Measurements from ENCODE around the gene CDH15.
"Not testable (repeated sequence)": the region's sequence is repeated elsewhere in the genome, so short reads cannot be mapped to it uniquely, and the experiment has no call there.

Gene CDH15

DNA sequence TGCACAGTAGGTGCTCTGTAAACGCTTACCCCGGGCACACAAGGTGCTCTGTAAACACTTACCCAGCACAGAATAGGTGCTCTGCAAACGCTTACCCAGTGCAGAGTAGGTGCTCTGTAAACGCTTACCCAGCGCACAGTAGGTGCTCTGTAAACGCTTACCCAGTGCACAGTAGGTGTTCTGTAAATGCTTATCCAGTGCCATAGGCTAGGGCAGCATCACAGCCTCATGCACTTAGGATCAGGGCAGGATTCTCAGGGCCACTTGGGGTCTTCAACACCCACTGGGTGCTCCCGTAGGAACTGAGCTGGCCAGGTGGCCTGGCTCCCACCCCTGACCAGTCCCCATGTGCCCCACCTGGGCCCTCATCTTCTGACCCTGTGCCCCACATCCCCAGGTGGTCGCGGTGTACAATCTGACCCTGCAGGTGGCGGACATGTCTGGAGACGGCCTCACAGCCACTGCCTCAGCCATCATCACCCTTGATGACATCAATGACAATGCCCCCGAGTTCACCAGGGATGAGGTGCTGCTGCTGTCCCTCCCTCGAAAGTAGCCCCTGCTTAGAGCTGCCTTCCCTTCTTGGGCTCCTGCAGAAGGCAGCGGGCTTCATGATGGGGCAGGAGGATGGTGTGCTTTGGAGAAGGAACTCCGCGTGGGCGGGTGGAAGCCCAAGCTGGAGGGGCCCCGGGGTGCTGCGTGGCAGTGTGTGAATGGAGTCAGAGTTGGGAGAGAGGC is 15.7 kb downstream of the CDH15 start:
- Histone ChIP-seq H3K4me1 (no peaks in the 10 kb centered on the region), H2AFZ (no peak overlapping the region), H3K27ac (no peak overlapping the region)

GRCh38 chr16:89187770-89188392 is 16.3 kb downstream of the CDH15 start:
- no peaks in the 10 kb centered on the region for H3K36me3 ChIP-seq (ENCODE audit: control insufficient read depth, insufficient read depth, low read length)

More for the DNA sequence above, 15.7 kb downstream of the CDH15 start:
- no peaks in the 10 kb centered on the region for H3K79me2 ChIP-seq
- H3K27me3 ChIP-seq (ENCODE audit: control insufficient read depth, insufficient read depth, low read length): no peaks in the 10 kb centered on the region
- no peak overlapping the region for H3K9ac ChIP-seq
- H3K4me2 ChIP-seq (ENCODE audit: low read length): no peak overlapping the region
- H3K36me3 ChIP-seq (ENCODE audit: control insufficient read depth, insufficient read depth, low read length): no peaks in the 10 kb centered on the region
- no peak overlapping the region for H3K4me3 ChIP-seq (ENCODE audit: low read depth, low read length)
- H3K9me3 ChIP-seq (ENCODE audit: control insufficient read depth, low read length): no peaks in the 10 kb centered on the region
- TF ChIP-seq, protein P1, sequence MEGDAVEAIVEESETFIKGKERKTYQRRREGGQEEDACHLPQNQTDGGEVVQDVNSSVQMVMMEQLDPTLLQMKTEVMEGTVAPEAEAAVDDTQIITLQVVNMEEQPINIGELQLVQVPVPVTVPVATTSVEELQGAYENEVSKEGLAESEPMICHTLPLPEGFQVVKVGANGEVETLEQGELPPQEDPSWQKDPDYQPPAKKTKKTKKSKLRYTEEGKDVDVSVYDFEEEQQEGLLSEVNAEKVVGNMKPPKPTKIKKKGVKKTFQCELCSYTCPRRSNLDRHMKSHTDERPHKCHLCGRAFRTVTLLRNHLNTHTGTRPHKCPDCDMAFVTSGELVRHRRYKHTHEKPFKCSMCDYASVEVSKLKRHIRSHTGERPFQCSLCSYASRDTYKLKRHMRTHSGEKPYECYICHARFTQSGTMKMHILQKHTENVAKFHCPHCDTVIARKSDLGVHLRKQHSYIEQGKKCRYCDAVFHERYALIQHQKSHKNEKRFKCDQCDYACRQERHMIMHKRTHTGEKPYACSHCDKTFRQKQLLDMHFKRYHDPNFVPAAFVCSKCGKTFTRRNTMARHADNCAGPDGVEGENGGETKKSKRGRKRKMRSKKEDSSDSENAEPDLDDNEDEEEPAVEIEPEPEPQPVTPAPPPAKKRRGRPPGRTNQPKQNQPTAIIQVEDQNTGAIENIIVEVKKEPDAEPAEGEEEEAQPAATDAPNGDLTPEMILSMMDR (IDR thresholded peaks at IDR 0.05): no peak

GRCh38 chr16:89188471-89189357 is 17.2 kb downstream of the CDH15 start:
- not testable (repeated sequence) for H2AFZ ChIP-seq; H3K4me2 ChIP-seq (ENCODE audit: low read length); H3K9me3 ChIP-seq (ENCODE audit: control insufficient read depth, low read length); H3K36me3 ChIP-seq (ENCODE audit: control insufficient read depth, insufficient read depth, low read length); H3K79me2 ChIP-seq; H3K27me3 ChIP-seq (ENCODE audit: control insufficient read depth, insufficient read depth, low read length); H3K4me3 ChIP-seq (ENCODE audit: low read depth, low read length); H3K4me1 ChIP-seq; H3K9ac ChIP-seq; H3K27ac ChIP-seq

More at GRCh38 chr16:89187770-89188392, 16.3 kb downstream of the CDH15 start:
- Histone ChIP-seq H3K4me1 (no peaks in the 10 kb centered on the region), H3K4me3 (ENCODE audit: low read depth, low read length) (no peak overlapping the region), H3K27me3 (ENCODE audit: control insufficient read depth, insufficient read depth, low read length) (no peaks in the 10 kb centered on the region), H3K9me3 (ENCODE audit: control insufficient read depth, low read length) (no peaks in the 10 kb centered on the region), H2AFZ (no peak overlapping the region), H3K9ac (no peak overlapping the region), H3K27ac (no peak overlapping the region), H3K4me2 (ENCODE audit: low read length) (no peak overlapping the region), H3K79me2 (no peaks in the 10 kb centered on the region)
- TF ChIP-seq, protein P1 (IDR thresholded peaks at IDR 0.05): no peak

DNA sequence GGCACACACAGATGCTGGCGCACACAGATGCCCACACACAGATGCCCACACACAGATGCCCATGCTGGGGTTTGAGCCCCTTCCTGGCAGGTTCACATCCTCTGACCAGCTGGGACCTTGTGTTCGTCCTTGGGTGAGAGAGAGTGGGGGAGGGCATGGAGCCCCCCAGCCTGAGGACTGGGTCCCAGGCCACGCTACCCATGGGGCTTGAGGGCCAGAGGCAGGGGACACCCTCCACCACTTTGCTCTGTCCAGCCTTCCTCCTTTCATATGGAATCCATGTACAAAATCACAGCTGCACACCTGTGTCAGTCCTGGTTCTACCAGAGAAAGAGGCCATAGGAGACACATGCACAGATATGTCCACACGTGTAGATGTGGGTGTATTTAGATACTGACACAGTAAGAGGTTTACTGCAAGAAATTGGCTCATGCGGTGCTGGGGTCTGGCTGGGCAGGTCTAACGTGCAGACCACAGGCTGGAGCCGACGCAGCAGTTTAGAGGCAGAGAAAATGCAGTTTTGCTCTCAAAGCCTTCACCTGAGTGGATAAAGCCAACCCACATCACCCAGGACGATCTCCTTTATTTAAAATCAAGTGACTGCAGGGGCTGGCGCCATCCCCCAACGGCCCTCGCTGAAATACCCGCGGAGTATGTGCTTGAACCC is 17.9 kb downstream of the CDH15 start:
- Histone ChIP-seq H2AFZ (no peak overlapping the region), H3K9ac (no peak overlapping the region), H3K27ac (no peak overlapping the region), H3K4me2 (ENCODE audit: low read length) (no peak overlapping the region), H3K4me3 (ENCODE audit: low read depth, low read length) (no peak overlapping the region), H3K36me3 (ENCODE audit: control insufficient read depth, insufficient read depth, low read length) (no peaks in the 10 kb centered on the region), H3K9me3 (ENCODE audit: control insufficient read depth, low read length) (no peaks in the 10 kb centered on the region), H3K27me3 (ENCODE audit: control insufficient read depth, insufficient read depth, low read length) (no peaks in the 10 kb centered on the region), H3K79me2 (no peaks in the 10 kb centered on the region), H3K4me1 (no peaks in the 10 kb centered on the region)
- TF ChIP-seq, protein P1 (IDR thresholded peaks at IDR 0.05): no peak
